ENCODE results near the gene DNAJC17. TPM values are rescaled to one million over a fixed set of nuclear protein-coding genes. Genes with fewer than 3 reads are reported as not detected.

Gene DNAJC17
- total RNA-seq, 6 experiments from 2014 or later, result 25.9 to 39.9 (median 29.6) TPM

- TF ChIP-seq, protein P1, sequence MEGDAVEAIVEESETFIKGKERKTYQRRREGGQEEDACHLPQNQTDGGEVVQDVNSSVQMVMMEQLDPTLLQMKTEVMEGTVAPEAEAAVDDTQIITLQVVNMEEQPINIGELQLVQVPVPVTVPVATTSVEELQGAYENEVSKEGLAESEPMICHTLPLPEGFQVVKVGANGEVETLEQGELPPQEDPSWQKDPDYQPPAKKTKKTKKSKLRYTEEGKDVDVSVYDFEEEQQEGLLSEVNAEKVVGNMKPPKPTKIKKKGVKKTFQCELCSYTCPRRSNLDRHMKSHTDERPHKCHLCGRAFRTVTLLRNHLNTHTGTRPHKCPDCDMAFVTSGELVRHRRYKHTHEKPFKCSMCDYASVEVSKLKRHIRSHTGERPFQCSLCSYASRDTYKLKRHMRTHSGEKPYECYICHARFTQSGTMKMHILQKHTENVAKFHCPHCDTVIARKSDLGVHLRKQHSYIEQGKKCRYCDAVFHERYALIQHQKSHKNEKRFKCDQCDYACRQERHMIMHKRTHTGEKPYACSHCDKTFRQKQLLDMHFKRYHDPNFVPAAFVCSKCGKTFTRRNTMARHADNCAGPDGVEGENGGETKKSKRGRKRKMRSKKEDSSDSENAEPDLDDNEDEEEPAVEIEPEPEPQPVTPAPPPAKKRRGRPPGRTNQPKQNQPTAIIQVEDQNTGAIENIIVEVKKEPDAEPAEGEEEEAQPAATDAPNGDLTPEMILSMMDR (IDR thresholded peaks at IDR 0.05), result peak; percentile 74
Measured at GRCh38 chr15:40782609-40783227, 24.6 kb downstream of the DNAJC17 start.

GRCh38 chr15:40776537-40777141, 30.6 kb downstream of the DNAJC17 start:
- Mint-ChIP-seq H3K27ac (peak overlapping the region; percentile 82), H3K9me3 (no peaks in the 10 kb centered on the region), H3K27me3 (ENCODE audit: insufficient read depth) (peaks cover 2% of the 10 kb centered on the region; the same call in 1 of the 2 replicates), H3K4me3 (no peak overlapping the region), H3K36me3 (ENCODE audit: low read depth) (peaks cover 19% of the 10 kb centered on the region), H3K4me1 (ENCODE audit: low read depth) (peaks cover 9% of the 10 kb centered on the region)
- peak; percentile 46 for DNase-seq
- TF ChIP-seq, protein P1 (IDR thresholded peaks at IDR 0.05), result no peak

More at GRCh38 chr15:40782609-40783227, 24.6 kb downstream of the DNAJC17 start:
- Mint-ChIP-seq H3K4me3 (no peak overlapping the region), H3K36me3 (ENCODE audit: low read depth) (peaks cover 6% of the 10 kb centered on the region; the same call in 1 of the 2 replicates), H3K9me3 (no peaks in the 10 kb centered on the region), H3K4me1 (ENCODE audit: low read depth) (peaks cover 10% of the 10 kb centered on the region), H3K27ac (no peak overlapping the region), H3K27me3 (ENCODE audit: insufficient read depth) (no peaks in the 10 kb centered on the region)
- no peak for DNase-seq

DNA sequence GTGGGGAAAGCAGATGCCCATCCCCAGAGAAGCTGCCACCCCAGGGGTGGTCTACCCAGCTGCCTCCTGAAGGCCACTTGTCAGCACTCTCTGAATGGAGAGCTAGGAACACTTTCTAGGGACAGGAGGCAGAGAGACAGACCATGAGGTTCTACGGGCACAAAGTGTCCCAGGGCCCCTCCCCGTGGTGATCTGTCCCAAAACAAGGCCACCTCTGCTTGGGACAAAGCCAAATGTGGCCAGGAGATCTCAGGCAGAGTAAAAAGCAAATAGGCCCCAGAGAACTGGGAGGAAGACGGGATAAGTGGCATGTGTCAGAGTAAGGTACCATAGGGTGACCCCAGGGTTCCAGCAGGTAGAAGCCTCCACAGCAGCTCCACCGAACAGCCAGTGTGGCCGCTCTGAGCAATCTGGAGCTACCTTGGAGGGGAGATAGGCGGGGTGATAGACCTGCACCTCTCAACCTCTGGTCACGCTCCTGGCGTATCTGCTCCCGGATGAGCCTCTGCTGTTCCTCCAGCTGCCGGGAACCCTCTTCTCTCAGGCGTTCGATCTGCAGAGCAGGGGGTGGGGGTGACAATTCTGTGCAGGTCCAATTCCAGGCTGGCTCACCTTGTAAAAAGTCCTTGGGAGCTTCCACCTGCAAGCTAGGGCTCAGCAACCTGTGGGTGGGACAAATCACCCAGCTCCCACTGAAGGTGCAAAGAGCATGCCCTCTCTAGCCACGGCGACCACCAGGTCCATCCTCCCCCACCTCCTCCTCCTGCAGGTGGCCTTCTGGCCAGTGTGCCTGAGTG, 31.3 kb downstream of the DNAJC17 start:
- no peak overlapping the region for H3K27ac Mint-ChIP-seq
- peaks cover 19% of the 10 kb centered on the region for H3K36me3 Mint-ChIP-seq (ENCODE audit: low read depth)

GRCh38 chr15:40775007-40775406, 32.3 kb downstream of the DNAJC17 start:
- Mint-ChIP-seq H3K9me3 (no peaks in the 10 kb centered on the region), H3K4me1 (ENCODE audit: low read depth) (peaks cover 11% of the 10 kb centered on the region), H3K27ac (no peak overlapping the region), H3K4me3 (no peak overlapping the region), H3K36me3 (ENCODE audit: low read depth) (peaks cover 19% of the 10 kb centered on the region), H3K27me3 (ENCODE audit: insufficient read depth) (peaks cover 2% of the 10 kb centered on the region; the same call in 1 of the 2 replicates)
- DNase-seq, result no peak
- TF ChIP-seq, protein P1 (IDR thresholded peaks at IDR 0.05), result no peak

More for the DNA sequence above, 31.3 kb downstream of the DNAJC17 start:
- TF ChIP-seq, protein P1 (IDR thresholded peaks at IDR 0.05), result no peak
- peaks cover 9% of the 10 kb centered on the region for H3K4me1 Mint-ChIP-seq (ENCODE audit: low read depth)
- no peak overlapping the region for H3K4me3 Mint-ChIP-seq
- no peak for DNase-seq
- H3K27me3 Mint-ChIP-seq (ENCODE audit: insufficient read depth), result peaks cover 2% of the 10 kb centered on the region; the same call in 1 of the 2 replicates
- no peaks in the 10 kb centered on the region for H3K9me3 Mint-ChIP-seq

- peaks cover 4% of the 10 kb centered on the region for H3K27me3 Mint-ChIP-seq (ENCODE audit: insufficient read depth)
- H3K9me3 Mint-ChIP-seq, result no peaks in the 10 kb centered on the region
Measured at GRCh38 chr15:40773902-40774301, 33.4 kb downstream of the DNAJC17 start.

More at GRCh38 chr15:40773902-40774301, 33.4 kb downstream of the DNAJC17 start:
- peaks cover 13% of the 10 kb centered on the region for H3K36me3 Mint-ChIP-seq (ENCODE audit: low read depth)
- H3K27ac Mint-ChIP-seq, result no peak overlapping the region
- TF ChIP-seq, protein P1 (IDR thresholded peaks at IDR 0.05), result no peak
- DNase-seq, result no peak
- H3K4me1 Mint-ChIP-seq (ENCODE audit: low read depth), result peaks cover 19% of the 10 kb centered on the region
- H3K4me3 Mint-ChIP-seq, result no peak overlapping the region
